ENCODE data around the gene KRTAP10-3. TPM values are rescaled to one million over a fixed set of nuclear protein-coding genes. Genes with fewer than 3 reads are reported as not detected.

The KRTAP10-3 gene
- total and polyA plus RNA-seq, 2 experiments from 2014 or later = not detected

- no peaks in the 10 kb centered on the region for H3K36me3 ChIP-seq (ENCODE audit: insufficient read depth)
- H3K27me3 Mint-ChIP-seq (ENCODE audit: insufficient read depth, low read depth, poor library complexity) = peaks cover 11% of the 10 kb centered on the region
- H3K79me2 ChIP-seq (replicated peaks; ENCODE audit: insufficient read depth) = no peaks in the 10 kb centered on the region
- no peaks in the 10 kb centered on the region for H3K4me1 ChIP-seq (ENCODE audit: insufficient read depth)
- H4K20me1 ChIP-seq (replicated peaks; ENCODE audit: insufficient read depth) = no peaks in the 10 kb centered on the region
- H3K4me2 ChIP-seq = no peak overlapping the region
- H3K4me1 Mint-ChIP-seq = peaks cover 16% of the 10 kb centered on the region
- H3K27me3 ChIP-seq (ENCODE audit: insufficient read depth) = no peaks in the 10 kb centered on the region
- no peaks in the 10 kb centered on the region for H3K9me2 ChIP-seq (ENCODE audit: insufficient read depth)
- no peaks in the 10 kb centered on the region for H3F3A ChIP-seq (replicated peaks; ENCODE audit: low read depth)
- H3K4me3 ChIP-seq = no peak overlapping the region
- peaks cover 11% of the 10 kb centered on the region for H3K9me3 Mint-ChIP-seq
- no peak overlapping the region for H3K4me3 Mint-ChIP-seq
- no peak for ATAC-seq
- no peaks in the 10 kb centered on the region; the same call in 2 of the 3 replicates for H3K36me3 Mint-ChIP-seq (ENCODE audit: low read depth)
- H2AFZ ChIP-seq = no peak overlapping the region; the same call in 1 of the 2 replicates
- H3K27ac ChIP-seq (ENCODE audit: low read depth) = no peak overlapping the region
- no peak for DNase-seq (ENCODE audit: low spot score)
- H3K27ac Mint-ChIP-seq = no peak overlapping the region
- TF ChIP-seq ETS1 (IDR thresholded peaks at IDR 0.05) (no peak), EZH2 (IDR thresholded peaks at IDR 0.05; ENCODE audit: low read depth, unreplicated experiment) (no peak), REST (IDR thresholded peaks at IDR 0.05; ENCODE audit: unreplicated experiment) (no peak), EZH2phosphoT487 (IDR thresholded peaks at IDR 0.05; ENCODE audit: unreplicated experiment) (no peak), CREB1 (CRISPR knock-in tag; IDR thresholded peaks at IDR 0.05; ENCODE audit: low read depth) (no peak), JUNB (IDR thresholded peaks at IDR 0.05; ENCODE audit: unreplicated experiment) (no peak)
Observed at GRCh38 chr21:44603109-44603875, 44.7 kb upstream of the KRTAP10-3 start.

GRCh38 chr21:44602463-44602850 lies 43.9 kb upstream of the KRTAP10-3 start:
- H3K9me3 Mint-ChIP-seq = peaks cover 11% of the 10 kb centered on the region
- Histone ChIP-seq H3F3A (replicated peaks; ENCODE audit: low read depth) (no peaks in the 10 kb centered on the region), H3K4me3 (no peak overlapping the region), H3K27ac (ENCODE audit: low read depth) (no peak overlapping the region), H2AFZ (no peak overlapping the region), H4K20me1 (replicated peaks; ENCODE audit: insufficient read depth) (no peaks in the 10 kb centered on the region), H3K4me2 (no peak overlapping the region), H3K36me3 (ENCODE audit: insufficient read depth) (no peaks in the 10 kb centered on the region), H3K4me1 (ENCODE audit: insufficient read depth) (peaks cover 3% of the 10 kb centered on the region; the same call in 1 of the 2 replicates), H3K27me3 (ENCODE audit: insufficient read depth) (no peaks in the 10 kb centered on the region), H3K9me2 (ENCODE audit: insufficient read depth) (no peaks in the 10 kb centered on the region), H3K79me2 (replicated peaks; ENCODE audit: insufficient read depth) (no peaks in the 10 kb centered on the region)
- no peak overlapping the region for H3K27ac Mint-ChIP-seq
- no peak overlapping the region for H3K4me3 Mint-ChIP-seq
- peaks cover 11% of the 10 kb centered on the region for H3K27me3 Mint-ChIP-seq (ENCODE audit: insufficient read depth, low read depth, poor library complexity)
- peaks cover 22% of the 10 kb centered on the region for H3K4me1 Mint-ChIP-seq
- H3K36me3 Mint-ChIP-seq (ENCODE audit: low read depth) = no peaks in the 10 kb centered on the region; the same call in 2 of the 3 replicates
- DNase-seq (ENCODE audit: low spot score) (no peak), ATAC-seq (no peak)
- TF ChIP-seq EZH2 (IDR thresholded peaks at IDR 0.05; ENCODE audit: low read depth, unreplicated experiment) (no peak), NANOG (IDR thresholded peaks at IDR 0.05; ENCODE audit: borderline replicate concordance) (no peak), CREB1 (CRISPR knock-in tag; IDR thresholded peaks at IDR 0.05; ENCODE audit: low read depth) (no peak), REST (IDR thresholded peaks at IDR 0.05; ENCODE audit: unreplicated experiment) (no peak), EZH2phosphoT487 (IDR thresholded peaks at IDR 0.05; ENCODE audit: unreplicated experiment) (no peak), POLR2AphosphoS5 (IDR thresholded peaks at IDR 0.05; ENCODE audit: low read depth) (no peak), STAT1 (IDR thresholded peaks at IDR 0.05; ENCODE audit: unreplicated experiment) (no peak), ZNF114 (CRISPR knock-in tag; IDR thresholded peaks at IDR 0.05) (no peak), JUNB (IDR thresholded peaks at IDR 0.05; ENCODE audit: unreplicated experiment) (no peak), ZNF331 (CRISPR knock-in tag; IDR thresholded peaks at IDR 0.05; ENCODE audit: low read depth) (no peak)

Measured in GM23338 (cell line).